ENCODE results near the gene CYP4F12.
A peak's percentile ranks its signal among the peaks of the same experiment; 100 is the strongest.
"Not testable (repeated sequence)": the region's sequence is repeated elsewhere in the genome, so short reads cannot be mapped to it uniquely, and the experiment has no call there.

The CYP4F12 gene

GRCh38 chr19:15651791-15652190, 21.1 kb upstream of the CYP4F12 start:
- no peak for DNase-seq

GRCh38 chr19:15652559-15653278, 20.2 kb upstream of the CYP4F12 start:
- DNase-seq = no peak

GRCh38 chr19:15656467-15656866, 16.4 kb upstream of the CYP4F12 start:
- DNase-seq = no peak

GRCh38 chr19:15663247-15663646, 9.6 kb upstream of the CYP4F12 start:
- DNase-seq = no peak

- no peak for DNase-seq
Measured at GRCh38 chr19:15666186-15666585, 6.7 kb upstream of the CYP4F12 start.

- no peak for DNase-seq
Measured at GRCh38 chr19:15666883-15667282, 6.0 kb upstream of the CYP4F12 start.

- no peak for DNase-seq
Measured at GRCh38 chr19:15669440-15669839, 3.4 kb upstream of the CYP4F12 start.

GRCh38 chr19:15669891-15670290, 3.0 kb upstream of the CYP4F12 start:
- DNase-seq = no peak

GRCh38 chr19:15671237-15671821, 1.6 kb upstream of the CYP4F12 start:
- DNase-seq = no peak

- DNase-seq = no peak
Measured at GRCh38 chr19:15671891-15672579, 852 bp upstream of the CYP4F12 start.

GRCh38 chr19:15673176-15673654, 328 bp downstream of the CYP4F12 start:
- DNase-seq = no peak

- DNase-seq = no peak
Measured at GRCh38 chr19:15675560-15675959, 2.7 kb downstream of the CYP4F12 start.

GRCh38 chr19:15679089-15679488, 6.2 kb downstream of the CYP4F12 start:
- no peak for DNase-seq

- DNase-seq = not testable (repeated sequence)
Measured at GRCh38 chr19:15679865-15680264, 7.0 kb downstream of the CYP4F12 start.

GRCh38 chr19:15680478-15681322, 7.8 kb downstream of the CYP4F12 start:
- DNase-seq = no peak

- DNase-seq = no peak
Measured at GRCh38 chr19:15683411-15683810, 10.5 kb downstream of the CYP4F12 start.

GRCh38 chr19:15684828-15685227, 11.9 kb downstream of the CYP4F12 start:
- DNase-seq = no peak

GRCh38 chr19:15696654-15697194, 23.8 kb downstream of the CYP4F12 start:
- DNase-seq = no peak

GRCh38 chr19:15701757-15702533, 29.1 kb downstream of the CYP4F12 start:
- DNase-seq = no peak

- peak; percentile 84 for DNase-seq
Measured at GRCh38 chr19:15702534-15702930, 29.6 kb downstream of the CYP4F12 start.

- DNase-seq = no peak
Measured at GRCh38 chr19:15714638-15715037, 41.8 kb downstream of the CYP4F12 start.

GRCh38 chr19:15715642-15716041, 42.8 kb downstream of the CYP4F12 start:
- no peak for DNase-seq

All from DMS 273 treated with DMSO at 0.1 percent for 48 hours (cell line).